HG02943 (cell line): ENCODE results near the gene KCNG1.

Source experiments
- ATAC-seq: cut with Tn5 transposase; IDR thresholded peaks from one replicate; pipeline ENCODE4 v1.9.1; 2021; ENCODE audit warnings: mild to moderate bottlenecking, low read depth, moderate library complexity; ENCODE audit not compliant: unreplicated experiment

The KCNG1 gene

DNA sequence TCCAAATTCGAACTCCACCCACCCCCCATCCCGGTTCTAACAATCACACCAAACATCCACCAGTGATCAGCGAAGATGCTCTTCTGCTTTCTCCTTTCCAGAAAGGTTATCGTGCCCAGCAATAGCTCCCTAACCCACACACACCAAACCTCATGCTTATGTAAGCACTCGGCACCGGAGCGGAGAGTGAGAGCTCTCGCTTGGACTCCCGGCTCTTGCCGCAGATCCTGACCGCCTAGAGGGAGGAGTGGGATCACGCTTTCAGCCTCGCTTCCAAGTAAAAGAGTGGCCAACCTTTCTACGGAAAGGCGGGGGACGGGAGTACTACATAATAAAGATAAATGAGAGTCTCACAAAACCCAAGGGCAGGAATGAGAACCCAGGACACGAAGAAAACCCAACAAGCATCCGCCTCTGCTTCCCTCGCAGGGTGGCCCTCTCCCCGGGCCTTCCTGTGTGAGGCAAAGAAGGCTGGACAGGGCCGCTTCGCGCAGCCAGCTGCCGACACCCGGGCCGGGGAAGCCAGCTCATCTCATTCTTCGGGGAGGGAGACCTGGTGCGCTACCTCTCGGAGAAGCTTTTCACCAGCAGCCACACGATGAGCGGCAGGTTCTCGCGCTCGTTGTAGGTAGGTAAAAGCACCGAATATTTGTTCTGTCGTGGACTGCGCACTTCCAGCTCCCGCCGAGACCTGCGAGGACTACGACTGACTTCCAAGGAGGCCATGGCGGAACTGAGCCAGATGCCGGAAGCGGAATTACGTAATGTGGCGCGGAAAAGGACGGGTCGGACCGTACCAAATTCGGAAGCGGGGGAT is 64.9 kb downstream of the KCNG1 start, which contains the start of gene DPM1:
Gene DPM1, minus strand, starts transcription at position 735 of the 817 bp plus-strand sequence. Its CDS starts 9 bp downstream, at position 726.
- peak; percentile 85 for ATAC-seq

DNA sequence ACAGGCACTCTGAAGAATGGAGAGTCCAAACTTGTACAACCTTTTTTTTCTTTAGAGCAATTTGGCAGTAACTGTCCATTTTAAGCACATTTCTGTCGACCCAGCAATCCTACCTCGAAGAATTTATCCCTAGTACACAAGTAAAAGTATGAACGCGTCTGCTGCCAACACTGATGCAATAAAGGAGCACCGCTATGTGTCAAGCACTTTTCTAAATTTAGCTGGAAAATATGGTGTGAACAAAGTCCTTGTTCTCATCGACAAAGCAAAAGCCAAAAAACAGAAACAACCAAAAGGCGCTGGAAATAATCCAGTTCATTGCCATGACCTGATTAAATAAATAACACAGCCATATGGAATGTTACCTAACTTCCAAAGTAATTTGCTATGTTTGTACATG is 65.6 kb downstream of the KCNG1 start:
- ATAC-seq: no peak

DNA sequence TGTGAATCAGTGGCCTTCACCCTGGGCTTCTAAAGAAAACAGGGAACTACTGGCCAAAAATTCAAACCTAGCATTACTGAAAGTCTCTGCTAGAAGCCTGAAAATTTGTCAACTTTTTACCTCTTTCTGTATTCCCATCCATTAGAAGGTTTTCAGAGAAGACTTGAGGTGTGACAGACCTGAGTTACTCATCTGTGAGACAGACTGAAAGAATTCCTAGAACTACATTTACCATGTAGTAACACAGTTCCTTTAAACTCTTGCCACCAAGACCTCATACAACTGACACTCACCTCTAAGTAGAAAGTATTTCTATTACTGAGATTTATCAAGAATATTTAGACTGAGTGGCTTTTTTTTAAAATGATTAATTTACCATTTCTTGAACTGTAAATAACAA is 69.1 kb downstream of the KCNG1 start:
- ATAC-seq: no peak
